HT-29 (cell line): ENCODE measurements around the gene SLC49A3. TPM values are rescaled to one million over a fixed set of nuclear protein-coding genes. Genes with fewer than 3 reads are reported as not detected.

Experiments
- DNase-seq: peaks from one replicate; pipeline ENCODE4 v3.0.0-alpha.2; 2015; ENCODE audit warnings: low spot score
- total RNA-seq: library from RNA; depleted of rRNA; stranded (reverse); fragments of >200 nt; shearing (Covaris generic); gene quantifications from 2 replicates; pipeline ENCODE4 v1.2.3, GENCODE V29; 2014; rRNA removed

Gene SLC49A3
- total RNA-seq, 1 experiment from 2014 or later = 0.56 TPM

- DNase-seq = no peak
These were observed 54.9 kb downstream of the SLC49A3 start for GRCh38 chr4:633976-634598.

GRCh38 chr4:633406-633805 is 55.5 kb downstream of the SLC49A3 start:
- DNase-seq = no peak

GRCh38 chr4:632926-633325 is 56.0 kb downstream of the SLC49A3 start:
- DNase-seq = no peak

- no peak for DNase-seq
These were observed 56.7 kb downstream of the SLC49A3 start for GRCh38 chr4:632196-632790.

Other genes with a start within 250 kb of the SLC49A3 start
- 13.9 and 16.5 TPM in 2 replicates for gene ZNF721, start 190.0 kb downstream of the SLC49A3 start, total RNA-seq
- 42.1 and 49.7 TPM in 2 replicates for gene PIGG, start 189.9 kb downstream of the SLC49A3 start, total RNA-seq
- gene TMEM271, start 112.9 kb downstream of the SLC49A3 start, total RNA-seq = not detected in 2 replicates
- gene PDE6B, start 63.6 kb downstream of the SLC49A3 start, total RNA-seq = not detected in 2 replicates
- gene ATP5ME, start 14.9 kb downstream of the SLC49A3 start, total RNA-seq = 378 and 389 TPM in 2 replicates
- gene MYL5, start 14.6 kb downstream of the SLC49A3 start, total RNA-seq = 10.9 and 12.6 TPM in 2 replicates
- 48.6 and 64.9 TPM in 2 replicates for gene PCGF3, start 16.7 kb upstream of the SLC49A3 start, total RNA-seq
- 0.28 and 0.73 TPM in 2 replicates for gene CPLX1, start 137.0 kb upstream of the SLC49A3 start, total RNA-seq
- 278 and 308 TPM in 2 replicates for gene GAK, start 243.2 kb upstream of the SLC49A3 start, total RNA-seq
- 13.7 and 33.0 TPM in 2 replicates for gene TMEM175, start 243.3 kb upstream of the SLC49A3 start, total RNA-seq